ENCODE results near the gene SEC31A.

The SEC31A gene

GRCh38 chr4:82886147-82886942 lies 4.6 kb downstream of the SEC31A start:
- Histone ChIP-seq H3K9me2 (ENCODE audit: low read depth, low read length) (no peaks in the 10 kb centered on the region), H3F3A (ENCODE audit: insufficient read depth, low read length) (no peaks in the 10 kb centered on the region), H3K4me3 (ENCODE audit: low read depth, low read length, poor library complexity, severe bottlenecking) (no peak overlapping the region), H3K4me2 (ENCODE audit: low read length) (no peak overlapping the region), H3K9me3 (ENCODE audit: low read length) (no peaks in the 10 kb centered on the region), H3K36me3 (ENCODE audit: insufficient read depth, low read length) (no peaks in the 10 kb centered on the region; the same call in none of the 2 replicates), H3K79me2 (ENCODE audit: insufficient read depth, low read length) (peaks cover 81% of the 10 kb centered on the region), H3K27ac (ENCODE audit: low read depth, low read length, poor library complexity, severe bottlenecking) (no peak overlapping the region), H4K20me1 (ENCODE audit: insufficient read depth, low read length) (no peaks in the 10 kb centered on the region), H3K4me1 (ENCODE audit: insufficient read depth, low read length, severe bottlenecking) (peaks cover 20% of the 10 kb centered on the region), H3K9ac (ENCODE audit: low read length) (no peak overlapping the region), H3K27me3 (ENCODE audit: insufficient read depth, low read length) (no peaks in the 10 kb centered on the region), H2AFZ (ENCODE audit: low read length) (no peak overlapping the region)
- TF ChIP-seq, protein P1, sequence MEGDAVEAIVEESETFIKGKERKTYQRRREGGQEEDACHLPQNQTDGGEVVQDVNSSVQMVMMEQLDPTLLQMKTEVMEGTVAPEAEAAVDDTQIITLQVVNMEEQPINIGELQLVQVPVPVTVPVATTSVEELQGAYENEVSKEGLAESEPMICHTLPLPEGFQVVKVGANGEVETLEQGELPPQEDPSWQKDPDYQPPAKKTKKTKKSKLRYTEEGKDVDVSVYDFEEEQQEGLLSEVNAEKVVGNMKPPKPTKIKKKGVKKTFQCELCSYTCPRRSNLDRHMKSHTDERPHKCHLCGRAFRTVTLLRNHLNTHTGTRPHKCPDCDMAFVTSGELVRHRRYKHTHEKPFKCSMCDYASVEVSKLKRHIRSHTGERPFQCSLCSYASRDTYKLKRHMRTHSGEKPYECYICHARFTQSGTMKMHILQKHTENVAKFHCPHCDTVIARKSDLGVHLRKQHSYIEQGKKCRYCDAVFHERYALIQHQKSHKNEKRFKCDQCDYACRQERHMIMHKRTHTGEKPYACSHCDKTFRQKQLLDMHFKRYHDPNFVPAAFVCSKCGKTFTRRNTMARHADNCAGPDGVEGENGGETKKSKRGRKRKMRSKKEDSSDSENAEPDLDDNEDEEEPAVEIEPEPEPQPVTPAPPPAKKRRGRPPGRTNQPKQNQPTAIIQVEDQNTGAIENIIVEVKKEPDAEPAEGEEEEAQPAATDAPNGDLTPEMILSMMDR (IDR thresholded peaks at IDR 0.05; ENCODE audit: low read length) = no peak
- no peak for TF ChIP-seq EZH2 (IDR thresholded peaks at IDR 0.05; ENCODE audit: borderline replicate concordance, low read length)

- Histone ChIP-seq H2AFZ (ENCODE audit: low read length) (no peak overlapping the region), H4K20me1 (ENCODE audit: insufficient read depth, low read length) (no peaks in the 10 kb centered on the region), H3F3A (ENCODE audit: insufficient read depth, low read length) (no peaks in the 10 kb centered on the region), H3K36me3 (ENCODE audit: insufficient read depth, low read length) (peaks cover 6% of the 10 kb centered on the region), H3K4me1 (ENCODE audit: insufficient read depth, low read length, severe bottlenecking) (peaks cover 19% of the 10 kb centered on the region), H3K4me2 (ENCODE audit: low read length) (no peak overlapping the region), H3K79me2 (ENCODE audit: insufficient read depth, low read length) (peaks cover 79% of the 10 kb centered on the region), H3K27me3 (ENCODE audit: insufficient read depth, low read length) (no peaks in the 10 kb centered on the region), H3K9me2 (ENCODE audit: low read depth, low read length) (no peaks in the 10 kb centered on the region), H3K4me3 (ENCODE audit: low read depth, low read length, poor library complexity, severe bottlenecking) (no peak overlapping the region), H3K9ac (ENCODE audit: low read length) (no peak overlapping the region), H3K27ac (ENCODE audit: low read depth, low read length, poor library complexity, severe bottlenecking) (no peak overlapping the region), H3K9me3 (ENCODE audit: low read length) (no peaks in the 10 kb centered on the region)
- TF ChIP-seq, protein P1 (IDR thresholded peaks at IDR 0.05; ENCODE audit: low read length) = no peak
- no peak for TF ChIP-seq EZH2 (IDR thresholded peaks at IDR 0.05; ENCODE audit: borderline replicate concordance, low read length)
These were observed 5.5 kb downstream of the SEC31A start for GRCh38 chr4:82885410-82885809.

DNA sequence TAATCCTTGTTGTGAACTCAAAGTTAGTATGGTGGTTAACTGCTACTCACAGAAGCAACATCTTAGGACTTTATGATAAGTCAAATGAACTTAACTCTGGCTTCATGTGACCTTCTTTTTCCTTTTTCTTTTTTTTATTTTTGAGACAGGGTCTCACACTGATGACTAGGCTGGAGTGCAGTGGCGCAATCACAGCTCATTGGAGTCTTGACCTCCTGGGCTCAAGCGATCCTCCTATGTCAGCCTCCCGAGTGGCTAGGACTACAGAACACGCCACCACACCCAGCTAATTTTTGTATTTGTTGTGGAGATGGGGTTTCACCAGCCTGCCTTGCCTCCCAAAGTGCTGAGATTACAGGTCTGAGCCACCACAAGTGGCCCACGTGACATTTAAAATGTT lies 22.4 kb downstream of the SEC31A start:
- no peaks in the 10 kb centered on the region for H3F3A ChIP-seq (ENCODE audit: insufficient read depth, low read length)
- H3K27me3 ChIP-seq (ENCODE audit: insufficient read depth, low read length) = no peaks in the 10 kb centered on the region
- no peak overlapping the region for H2AFZ ChIP-seq (ENCODE audit: low read length)
- TF ChIP-seq, protein P1 (IDR thresholded peaks at IDR 0.05; ENCODE audit: low read length) = no peak
- TF ChIP-seq EZH2 (IDR thresholded peaks at IDR 0.05; ENCODE audit: borderline replicate concordance, low read length) = no peak
- H3K9me2 ChIP-seq (ENCODE audit: low read depth, low read length) = no peaks in the 10 kb centered on the region
- no peak overlapping the region for H3K4me2 ChIP-seq (ENCODE audit: low read length)
- H4K20me1 ChIP-seq (ENCODE audit: insufficient read depth, low read length) = no peaks in the 10 kb centered on the region
- H3K79me2 ChIP-seq (ENCODE audit: insufficient read depth, low read length) = no peaks in the 10 kb centered on the region
- no peaks in the 10 kb centered on the region for H3K9me3 ChIP-seq (ENCODE audit: low read length)
- no peak overlapping the region for H3K27ac ChIP-seq (ENCODE audit: low read depth, low read length, poor library complexity, severe bottlenecking)
- H3K9ac ChIP-seq (ENCODE audit: low read length) = no peak overlapping the region
- peaks cover 89% of the 10 kb centered on the region for H3K36me3 ChIP-seq (ENCODE audit: insufficient read depth, low read length)
- no peak overlapping the region for H3K4me3 ChIP-seq (ENCODE audit: low read depth, low read length, poor library complexity, severe bottlenecking)
- no peaks in the 10 kb centered on the region for H3K4me1 ChIP-seq (ENCODE audit: insufficient read depth, low read length, severe bottlenecking)

Data from OCI-LY1 (cell line).